H4 (cell line): ENCODE data around the gene ECE2. TPM values are rescaled to one million over a fixed set of nuclear protein-coding genes. Genes with fewer than 3 reads are reported as not detected.
A peak's percentile ranks its signal among the peaks of the same experiment; 100 is the strongest.
"Not testable (repeated sequence)": the region's sequence is repeated elsewhere in the genome, so short reads cannot be mapped to it uniquely, and the experiment has no call there.

Experiments used
- DNase-seq: peaks from one replicate; pipeline ENCODE4 v3.0.0-alpha.2; 2015; ENCODE audit warnings: low spot score
- total RNA-seq: library from RNA; depleted of rRNA; stranded (reverse); fragments of >200 nt; shearing (Covaris generic); gene quantifications from 2 replicates; pipeline ENCODE4 v1.2.3, GENCODE V29; 2014

The ECE2 gene
- total RNA-seq, 1 experiment from 2014 or later: not detected

DNA sequence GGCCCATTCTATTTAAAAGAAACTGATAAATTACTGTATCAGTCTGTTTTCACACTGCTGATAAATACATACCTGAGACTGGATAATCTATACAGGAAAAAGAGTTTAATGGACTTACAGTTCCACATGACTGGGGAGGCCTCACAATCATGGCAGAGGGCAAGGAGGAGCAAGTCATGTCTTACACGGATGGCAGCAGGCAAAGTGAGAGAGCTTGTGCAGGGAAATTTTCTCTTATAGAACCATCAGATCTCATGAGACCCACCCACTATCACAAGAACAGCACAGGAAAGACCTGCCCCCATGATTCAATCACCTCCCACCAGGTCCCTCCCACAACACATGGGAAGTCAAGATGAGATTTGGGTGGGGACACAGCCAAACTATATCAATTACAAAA is 8.6 kb upstream of the ECE2 start:
- DNase-seq: not testable (repeated sequence)

DNA sequence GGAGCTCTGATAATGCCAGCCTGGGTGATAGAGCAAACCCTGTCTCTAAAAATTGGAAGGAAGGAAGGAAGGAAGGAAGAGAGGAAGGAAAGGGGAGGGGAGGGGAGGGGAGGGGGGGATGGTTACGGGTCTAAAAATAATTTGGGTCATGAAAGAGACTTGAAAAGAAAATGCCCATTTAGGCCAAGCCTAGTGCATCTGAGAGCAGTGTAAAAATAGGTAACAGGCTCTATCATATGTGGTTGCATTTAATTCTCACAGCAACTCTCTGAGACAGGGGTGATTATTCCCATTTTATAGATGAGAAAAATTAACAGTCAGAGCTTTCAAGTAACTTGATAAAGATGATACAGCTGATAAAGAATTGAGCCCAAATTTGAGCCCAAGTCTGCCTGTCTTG is 3.6 kb upstream of the ECE2 start:
- DNase-seq: no peak

DNA sequence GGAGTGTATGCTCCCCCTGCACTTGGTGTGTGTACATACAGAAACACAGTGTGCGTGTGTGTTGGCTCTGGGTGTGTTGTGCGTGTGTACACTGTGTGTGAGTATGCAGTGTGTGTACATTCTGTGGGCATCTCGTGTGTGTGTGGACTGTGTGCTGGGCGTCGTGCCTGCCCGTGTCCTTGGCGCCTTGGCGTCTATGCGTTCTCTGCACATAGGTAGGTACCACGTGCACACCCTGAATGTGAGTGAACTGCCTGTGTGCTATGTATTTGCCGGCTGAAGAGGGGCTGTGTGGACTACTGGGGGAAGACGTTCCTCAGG is 481 bp upstream of the ECE2 start:
- DNase-seq: no peak

DNA sequence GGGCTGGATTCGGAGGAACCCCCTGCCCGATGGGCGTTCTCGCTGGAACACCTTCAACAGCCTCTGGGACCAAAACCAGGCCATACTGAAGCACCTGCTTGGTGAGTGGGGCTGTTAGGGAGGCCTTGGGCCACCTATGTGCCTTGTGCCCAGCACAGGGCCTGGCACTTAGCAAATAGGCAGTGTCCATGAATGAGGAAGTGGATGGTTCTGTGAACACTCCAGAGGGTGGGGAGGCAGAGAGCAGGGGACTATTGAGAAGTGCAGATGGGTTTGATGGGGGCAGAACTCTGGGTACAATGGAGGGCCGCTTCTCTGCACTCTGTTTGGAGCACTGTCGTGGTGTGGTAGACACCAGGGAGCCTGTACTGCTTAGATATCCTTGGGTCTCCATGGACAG is 1.5 kb downstream of the ECE2 start:
- no peak for DNase-seq

DNA sequence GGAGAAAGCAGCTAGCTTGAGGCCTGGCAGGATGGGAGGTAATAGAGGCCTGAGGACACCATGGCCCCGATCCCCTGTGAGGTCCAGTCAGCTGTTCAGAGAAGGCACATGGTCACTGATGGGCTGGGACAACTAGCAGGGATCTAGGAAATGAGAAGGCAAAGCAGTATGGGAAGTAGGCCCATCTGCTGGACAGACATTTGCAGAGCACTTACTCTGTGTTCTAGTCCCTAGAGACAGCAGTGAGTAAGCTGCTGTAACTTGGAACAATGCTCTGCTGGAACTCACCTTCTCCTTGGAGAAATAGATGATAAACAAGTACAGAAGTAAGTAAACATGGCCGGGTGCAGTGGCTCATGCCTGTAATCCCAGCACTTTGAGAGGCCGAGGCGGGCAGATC is 7.1 kb downstream of the ECE2 start:
- DNase-seq: no peak

DNA sequence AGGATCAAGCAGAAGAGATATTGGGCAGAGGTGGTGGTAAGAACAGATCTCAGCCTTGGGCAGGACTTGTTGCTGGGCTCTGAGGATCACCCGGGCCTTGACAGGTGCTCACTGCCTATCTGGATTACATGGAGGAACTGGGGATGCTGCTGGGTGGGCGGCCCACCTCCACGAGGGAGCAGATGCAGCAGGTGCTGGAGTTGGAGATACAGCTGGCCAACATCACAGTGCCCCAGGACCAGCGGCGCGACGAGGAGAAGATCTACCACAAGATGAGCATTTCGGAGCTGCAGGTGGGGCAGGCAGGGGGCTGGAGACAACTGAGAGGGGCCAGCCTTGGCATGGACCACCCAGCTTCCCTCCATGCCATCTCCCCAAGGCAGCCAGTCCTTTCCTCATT is 7.9 kb downstream of the ECE2 start:
- no peak for DNase-seq

DNA sequence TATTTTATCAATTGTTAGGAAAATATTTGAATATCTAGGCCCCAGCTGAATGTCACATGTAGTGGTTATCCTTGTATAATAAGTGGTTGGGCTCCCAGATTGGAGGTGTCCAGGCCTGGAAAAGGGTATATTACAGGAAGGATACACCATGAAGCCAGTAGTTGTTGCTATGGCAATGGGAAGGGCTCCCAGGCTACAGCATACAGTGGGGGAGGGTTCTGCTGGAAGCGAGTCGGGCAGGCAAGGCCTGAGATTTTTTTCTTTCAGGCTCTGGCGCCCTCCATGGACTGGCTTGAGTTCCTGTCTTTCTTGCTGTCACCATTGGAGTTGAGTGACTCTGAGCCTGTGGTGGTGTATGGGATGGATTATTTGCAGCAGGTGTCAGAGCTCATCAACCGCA is 8.9 kb downstream of the ECE2 start:
- peak; percentile 77 for DNase-seq

DNA sequence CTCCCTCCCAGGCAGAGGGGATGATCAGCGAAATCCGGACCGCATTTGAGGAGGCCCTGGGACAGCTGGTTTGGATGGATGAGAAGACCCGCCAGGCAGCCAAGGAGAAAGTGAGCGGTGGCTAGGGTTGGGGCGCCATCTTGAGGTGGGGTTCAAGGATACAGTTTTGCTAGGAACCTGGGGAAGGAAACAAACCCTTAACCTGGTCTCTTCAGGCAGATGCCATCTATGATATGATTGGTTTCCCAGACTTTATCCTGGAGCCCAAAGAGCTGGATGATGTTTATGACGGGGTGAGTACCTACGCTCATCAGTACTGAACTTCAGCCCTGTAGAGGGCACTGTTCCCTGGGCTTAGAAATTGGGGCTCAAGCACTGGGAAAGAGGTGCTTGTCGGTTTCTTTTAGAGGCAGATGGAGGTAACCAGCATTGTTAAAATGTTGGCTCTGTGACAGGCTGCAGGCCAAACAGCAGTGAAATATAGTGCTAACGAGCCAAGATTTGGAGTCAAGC is 13.7 kb downstream of the ECE2 start:
- peak; percentile 47 for DNase-seq

DNA sequence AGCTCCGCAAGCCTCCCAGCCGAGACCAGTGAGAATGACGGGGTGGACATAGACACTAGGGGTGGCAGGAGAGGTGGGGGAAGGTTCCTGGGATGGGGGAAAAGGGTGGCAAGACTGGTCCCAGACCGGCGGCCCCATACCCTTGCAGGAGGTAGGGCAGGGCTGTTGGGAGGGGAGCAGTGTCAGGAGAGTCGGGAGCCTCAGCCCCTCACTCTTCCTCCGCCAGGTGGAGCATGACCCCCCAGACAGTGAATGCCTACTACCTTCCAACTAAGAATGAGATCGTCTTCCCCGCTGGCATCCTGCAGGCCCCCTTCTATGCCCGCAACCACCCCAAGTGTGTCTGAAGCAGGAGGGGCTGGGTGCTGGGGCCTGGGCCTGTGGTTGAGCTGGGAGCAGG is 14.5 kb downstream of the ECE2 start:
- no peak for DNase-seq

DNA sequence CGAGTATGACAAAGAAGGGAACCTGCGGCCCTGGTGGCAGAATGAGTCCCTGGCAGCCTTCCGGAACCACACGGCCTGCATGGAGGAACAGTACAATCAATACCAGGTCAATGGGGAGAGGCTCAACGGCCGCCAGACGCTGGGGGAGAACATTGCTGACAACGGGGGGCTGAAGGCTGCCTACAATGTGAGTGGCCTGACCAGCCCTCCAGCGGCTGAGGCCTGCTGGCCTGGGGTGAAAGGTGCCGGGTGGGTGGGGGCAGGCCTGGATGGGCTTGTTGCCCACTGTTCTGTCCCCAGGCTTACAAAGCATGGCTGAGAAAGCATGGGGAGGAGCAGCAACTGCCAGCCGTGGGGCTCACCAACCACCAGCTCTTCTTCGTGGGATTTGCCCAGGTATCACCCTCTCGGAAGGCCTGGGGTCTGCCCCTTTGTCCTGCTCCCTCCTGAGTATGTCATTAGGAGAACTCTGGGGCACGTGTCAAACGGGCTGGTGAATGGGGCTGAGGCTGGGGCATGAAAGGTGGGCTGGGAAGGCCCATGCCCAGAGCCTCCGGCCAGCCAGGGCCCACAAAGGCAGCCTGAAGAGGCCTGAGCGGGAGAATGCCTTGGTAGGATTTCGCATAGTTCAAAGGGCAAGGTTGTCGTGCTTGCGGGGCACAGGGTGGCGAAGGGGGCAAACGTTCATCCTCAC is 15.4 kb downstream of the ECE2 start:
- DNase-seq: no peak

DNA sequence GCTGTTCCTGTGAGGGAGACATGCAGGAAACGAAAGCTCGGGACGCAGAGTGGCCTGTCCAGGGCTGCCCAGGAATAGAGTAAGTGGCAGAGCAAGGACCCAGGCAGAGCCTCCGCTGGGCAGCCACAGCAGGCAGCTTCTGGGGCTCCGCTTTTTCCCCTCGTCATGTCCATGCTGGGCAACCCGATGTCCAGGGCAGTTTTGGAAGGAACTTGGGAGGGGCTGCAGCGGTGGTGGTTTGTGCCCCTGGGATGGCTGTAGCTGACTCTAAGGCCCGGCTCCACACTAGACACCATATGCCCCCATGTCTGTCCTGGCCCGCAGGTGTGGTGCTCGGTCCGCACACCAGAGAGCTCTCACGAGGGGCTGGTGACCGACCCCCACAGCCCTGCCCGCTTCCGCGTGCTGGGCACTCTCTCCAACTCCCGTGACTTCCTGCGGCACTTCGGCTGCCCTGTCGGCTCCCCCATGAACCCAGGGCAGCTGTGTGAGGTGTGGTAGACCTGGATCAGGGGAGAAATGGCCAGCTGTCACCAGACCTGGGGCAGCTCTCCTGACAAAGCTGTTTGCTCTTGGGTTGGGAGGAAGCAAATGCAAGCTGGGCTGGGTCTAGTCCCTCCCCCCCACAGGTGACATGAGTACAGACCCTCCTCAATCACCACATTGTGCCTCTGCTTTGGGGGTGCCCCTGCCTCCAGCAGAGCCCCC is 16.1 kb downstream of the ECE2 start:
- DNase-seq: no peak

DNA sequence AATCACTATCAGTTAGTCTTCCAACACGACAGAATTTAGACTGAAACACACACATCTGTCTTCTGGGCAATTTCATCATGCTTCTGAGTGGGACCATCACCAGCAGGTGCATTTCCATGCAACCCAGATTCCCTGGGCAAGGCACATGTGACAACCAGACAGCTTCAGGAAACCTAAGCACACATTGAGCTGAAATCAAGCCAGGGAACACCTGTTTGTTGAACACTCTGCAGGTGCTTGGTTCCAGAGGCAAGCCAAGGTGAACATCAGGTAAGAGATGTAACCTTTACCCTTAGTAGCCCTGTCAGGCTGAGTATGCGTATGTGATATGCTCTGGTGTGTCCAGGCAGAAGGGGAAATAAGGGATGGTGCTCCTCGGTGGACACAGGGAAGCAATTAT is 19.9 kb downstream of the ECE2 start:
- DNase-seq: no peak

DNA sequence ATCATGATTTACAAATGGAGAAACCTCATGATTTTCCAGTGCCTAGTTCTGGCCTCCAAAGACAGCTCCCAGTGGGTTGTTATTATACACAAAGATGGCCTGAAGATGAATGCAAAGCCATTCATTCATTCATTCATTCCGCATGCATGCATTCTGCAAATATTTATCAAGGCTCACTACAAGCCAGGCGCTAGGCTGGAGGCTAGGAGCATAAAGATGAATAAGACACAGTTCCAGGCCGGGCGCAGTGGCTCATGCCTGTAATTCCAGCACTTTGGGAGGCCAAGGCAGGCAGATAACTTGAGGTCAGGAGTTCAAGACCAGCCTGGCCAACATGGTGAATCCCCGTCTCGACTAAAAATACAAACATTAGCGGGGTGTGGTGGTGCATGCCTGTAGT is 20.8 kb downstream of the ECE2 start:
- DNase-seq: no peak

DNA sequence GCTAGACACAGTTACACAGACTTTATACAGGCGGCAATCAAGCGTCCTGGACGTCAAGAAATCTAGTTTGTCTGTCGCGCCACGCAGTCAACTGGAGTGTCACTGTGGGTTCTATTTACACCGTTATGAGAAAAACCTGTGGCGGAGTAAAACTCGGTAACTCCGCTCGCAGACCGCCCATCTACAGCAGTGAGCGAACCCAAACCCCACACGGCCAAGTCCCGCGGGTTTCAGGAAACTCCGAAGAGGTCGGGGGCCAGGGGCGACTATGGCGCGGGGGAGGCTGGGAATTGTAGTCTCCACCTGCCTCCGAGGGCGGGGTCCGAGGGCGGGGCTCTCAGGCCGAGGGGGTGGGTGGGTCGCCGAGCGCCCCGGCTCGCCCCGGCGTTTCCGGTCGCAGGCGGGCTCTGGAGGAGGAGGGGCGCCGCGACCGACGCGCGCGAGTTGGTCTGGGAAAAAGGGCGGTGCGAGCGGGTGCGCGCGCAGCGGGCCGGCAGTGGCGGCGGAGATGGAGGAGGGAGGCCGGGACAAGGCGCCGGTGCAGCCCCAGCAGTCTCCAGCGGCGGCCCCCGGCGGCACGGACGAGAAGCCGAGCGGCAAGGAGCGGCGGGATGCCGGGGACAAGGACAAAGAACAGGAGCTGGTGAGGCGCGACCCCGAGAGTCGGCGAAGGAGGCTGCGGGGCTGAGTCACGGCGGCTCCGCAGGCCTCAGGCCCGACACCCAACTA is 23.1 kb downstream of the ECE2 start, which contains the start of gene PSMD2:
Gene PSMD2, plus strand, starts transcription at position 483 of the 729 bp plus-strand sequence. Its CDS starts 26 bp downstream, at position 509.
- DNase-seq: peak; percentile 93

DNA sequence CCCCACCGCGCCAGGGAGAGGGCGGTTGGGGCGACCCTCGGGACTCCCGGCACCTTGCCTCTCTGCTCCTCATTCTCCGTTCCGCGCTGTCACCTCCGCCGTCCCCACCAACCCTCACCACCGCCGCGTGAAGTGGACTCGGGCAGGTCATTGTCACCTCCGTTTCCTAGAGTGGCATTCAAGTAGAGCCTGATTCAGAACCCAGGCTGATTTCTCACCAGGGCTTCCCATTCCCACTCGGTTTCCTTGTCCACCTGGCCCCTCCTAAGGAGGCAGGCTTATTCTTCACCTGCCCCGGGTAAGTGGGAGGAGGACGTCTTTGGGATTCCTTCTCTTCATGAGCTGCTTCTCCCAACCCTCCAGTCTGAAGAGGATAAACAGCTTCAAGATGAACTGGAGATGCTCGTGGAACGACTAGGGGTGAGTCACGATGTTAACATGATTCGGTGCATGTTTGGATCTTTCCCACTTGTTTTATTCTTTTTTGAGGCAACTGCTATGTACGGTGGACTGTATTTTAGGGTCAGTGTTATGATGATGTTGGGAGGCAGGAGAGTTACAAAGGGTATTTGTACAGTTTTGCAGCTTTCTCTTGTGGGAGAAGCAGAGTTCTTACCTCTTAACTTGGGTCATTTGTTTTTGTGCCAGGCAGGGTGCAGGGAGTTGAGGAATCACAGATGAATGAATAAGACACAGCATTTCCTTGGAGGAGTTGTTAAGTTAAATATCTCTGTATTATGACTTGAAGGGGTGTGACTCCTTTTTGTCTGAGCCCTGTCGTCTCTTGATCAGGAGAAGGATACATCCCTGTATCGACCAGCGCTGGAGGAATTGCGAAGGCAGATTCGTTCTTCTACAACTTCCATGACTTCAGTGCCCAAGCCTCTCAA is 23.9 kb downstream of the ECE2 start:
- no peak for DNase-seq

DNA sequence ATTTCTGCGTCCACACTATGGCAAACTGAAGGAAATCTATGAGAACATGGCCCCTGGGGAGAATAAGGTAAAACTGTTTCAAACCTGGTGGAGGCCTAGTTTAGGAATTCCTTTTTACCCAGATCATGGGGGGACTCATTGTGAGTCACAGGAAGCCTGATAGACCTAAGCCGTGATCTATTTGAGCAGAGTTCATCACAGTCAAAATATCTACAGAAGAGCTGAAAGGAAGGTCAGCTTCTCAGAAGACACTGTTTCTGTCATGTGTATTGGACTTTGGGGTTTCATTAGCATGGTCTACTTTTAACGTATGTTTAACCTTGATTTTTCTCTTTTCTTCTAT is 24.5 kb downstream of the ECE2 start:
- DNase-seq: no peak

DNA sequence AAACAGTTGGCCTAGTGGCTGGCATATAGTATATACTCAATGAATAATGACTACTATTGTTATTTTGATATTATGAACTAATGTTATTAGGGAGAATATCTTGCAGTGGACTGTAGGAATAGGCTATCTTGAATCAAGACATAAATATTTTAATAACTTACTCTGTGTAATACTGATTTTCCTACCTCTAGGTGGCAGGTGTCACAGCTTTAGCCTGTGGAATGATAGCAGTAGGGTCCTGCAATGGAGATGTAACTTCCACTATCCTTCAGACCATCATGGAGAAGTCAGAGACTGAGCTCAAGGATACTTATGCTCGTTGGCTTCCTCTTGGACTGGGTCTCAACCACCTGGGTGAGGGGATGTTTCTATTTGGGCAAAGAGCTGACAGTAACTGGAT is 29.8 kb downstream of the ECE2 start:
- no peak for DNase-seq

DNA sequence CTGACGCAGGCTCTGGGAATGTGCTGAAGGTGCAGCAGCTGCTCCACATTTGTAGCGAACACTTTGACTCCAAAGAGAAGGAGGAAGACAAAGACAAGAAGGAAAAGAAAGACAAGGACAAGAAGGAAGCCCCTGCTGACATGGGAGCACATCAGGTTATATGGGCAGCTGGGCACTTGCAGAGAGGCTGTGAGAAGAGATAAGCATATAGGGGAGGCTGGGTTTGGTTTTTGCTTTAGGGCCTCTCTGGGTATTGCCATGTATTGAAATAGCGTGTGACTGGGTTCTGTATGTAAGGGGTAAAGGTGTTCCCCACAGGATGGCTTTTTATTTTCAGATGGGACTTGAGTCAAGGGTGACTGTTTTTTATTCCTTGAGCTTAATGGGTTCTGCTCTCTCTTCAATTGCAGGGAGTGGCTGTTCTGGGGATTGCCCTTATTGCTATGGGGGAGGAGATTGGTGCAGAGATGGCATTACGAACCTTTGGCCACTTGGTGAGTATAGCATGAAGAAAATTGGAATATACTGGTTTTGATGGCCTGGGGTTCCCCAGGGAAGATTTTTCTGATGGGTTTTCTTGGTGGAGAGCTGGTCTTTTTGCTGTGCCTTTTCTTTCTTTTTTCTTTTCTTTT is 30.6 kb downstream of the ECE2 start:
- DNase-seq: no peak

DNA sequence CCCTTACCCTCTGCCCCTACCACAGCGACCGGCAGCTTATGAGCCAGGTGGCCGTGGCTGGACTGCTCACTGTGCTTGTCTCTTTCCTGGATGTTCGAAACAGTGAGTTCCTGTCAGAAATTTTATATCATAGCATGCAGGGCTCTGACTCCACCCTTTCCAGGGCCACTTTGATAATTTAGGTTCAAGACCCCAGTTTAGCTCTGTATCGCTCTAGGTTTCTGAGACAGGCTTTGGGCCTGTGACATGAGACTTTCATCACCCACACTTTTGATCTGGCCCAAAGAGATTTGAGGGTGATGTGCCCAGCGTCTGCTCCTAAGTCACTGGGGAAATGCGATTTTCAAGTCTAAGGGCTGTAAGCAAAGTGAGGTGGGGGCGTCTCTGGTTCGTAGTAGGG is 32.1 kb downstream of the ECE2 start:
- no peak for DNase-seq

DNA sequence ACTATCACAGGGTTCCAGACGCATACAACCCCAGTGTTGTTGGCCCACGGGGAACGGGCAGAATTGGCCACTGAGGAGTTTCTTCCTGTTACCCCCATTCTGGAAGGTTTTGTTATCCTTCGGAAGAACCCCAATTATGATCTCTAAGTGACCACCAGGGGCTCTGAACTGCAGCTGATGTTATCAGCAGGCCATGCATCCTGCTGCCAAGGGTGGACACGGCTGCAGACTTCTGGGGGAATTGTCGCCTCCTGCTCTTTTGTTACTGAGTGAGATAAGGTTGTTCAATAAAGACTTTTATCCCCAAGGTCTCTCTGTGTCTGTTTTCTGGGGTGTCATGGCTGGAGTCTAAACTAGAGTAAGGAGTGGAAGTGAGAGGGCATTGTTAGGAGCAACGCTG is 32.9 kb downstream of the ECE2 start:
- no peak for DNase-seq

DNA sequence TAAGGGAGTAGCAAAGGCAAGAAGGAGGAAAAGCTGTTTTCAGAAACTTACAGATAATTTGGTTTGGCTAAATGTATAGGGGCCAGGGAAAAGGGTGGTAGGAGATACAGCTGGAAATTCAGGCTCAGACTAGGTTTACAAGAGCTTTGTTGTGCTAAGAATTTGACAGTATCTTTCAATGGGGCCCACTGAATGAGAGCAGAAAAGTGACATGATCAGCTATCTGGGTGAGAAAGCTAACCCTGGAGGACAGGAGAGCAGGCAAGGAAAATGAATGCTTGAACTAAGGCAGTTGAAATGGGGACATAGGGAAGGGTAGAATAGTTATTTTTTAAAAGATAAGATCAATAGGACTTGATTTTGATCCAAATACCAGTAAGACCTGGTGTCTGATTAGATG is 35.8 kb downstream of the ECE2 start:
- DNase-seq: no peak

DNA sequence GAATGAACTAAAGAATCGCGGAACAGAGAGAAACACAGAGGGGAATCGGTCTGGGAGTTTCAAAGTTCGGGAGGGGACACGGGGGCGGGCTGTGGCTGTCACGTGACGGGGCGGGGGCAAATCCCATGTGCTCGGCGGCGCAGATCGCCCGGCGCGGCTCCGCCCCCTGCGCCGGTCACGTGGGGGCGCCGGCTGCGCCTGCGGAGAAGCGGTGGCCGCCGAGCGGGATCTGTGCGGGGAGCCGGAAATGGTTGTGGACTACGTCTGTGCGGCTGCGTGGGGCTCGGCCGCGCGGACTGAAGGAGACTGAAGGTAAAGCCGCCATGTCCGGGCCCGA is 38.5 kb downstream of the ECE2 start, which contains the start of gene EIF4G1:
Gene EIF4G1, plus strand, starts transcription at position 244 of the 337 bp plus-strand sequence. CDS start 1,191 bp downstream, outside the sequence.
- peak; percentile 92 for DNase-seq
